ENCODE results near the gene MT1X.

The MT1X gene

GRCh38 chr16:56681939-56682702 lies at the start of gene MT1X:
Gene MT1X (plus strand): TSS chr16:56682470. CDS start chr16:56682541, 71 bp downstream.
- peak; percentile 63 for DNase-seq (ENCODE audit: extremely low read depth, low read depth)
- no peak for TF ChIP-seq CTCF (IDR thresholded peaks at IDR 0.05; ENCODE audit: low read depth, low read length)

GRCh38 chr16:56632848-56633365 lies 49.4 kb upstream of the MT1X start:
- DNase-seq (ENCODE audit: extremely low read depth, low read depth) = no peak
- TF ChIP-seq CTCF (IDR thresholded peaks at IDR 0.05; ENCODE audit: low read depth, low read length) = no peak

- DNase-seq (ENCODE audit: extremely low read depth, low read depth) = no peak
- TF ChIP-seq CTCF (IDR thresholded peaks at IDR 0.05; ENCODE audit: low read depth, low read length) = no peak
Observed at GRCh38 chr16:56633535-56633934, 48.7 kb upstream of the MT1X start.

GRCh38 chr16:56634715-56635440 lies 47.4 kb upstream of the MT1X start:
- TF ChIP-seq CTCF (IDR thresholded peaks at IDR 0.05; ENCODE audit: low read depth, low read length) = no peak
- DNase-seq (ENCODE audit: extremely low read depth, low read depth) = no peak

- no peak for TF ChIP-seq CTCF (IDR thresholded peaks at IDR 0.05; ENCODE audit: low read depth, low read length)
- DNase-seq (ENCODE audit: extremely low read depth, low read depth) = no peak
Observed at GRCh38 chr16:56635441-56635967, 46.8 kb upstream of the MT1X start.

GRCh38 chr16:56636616-56637413 lies 45.5 kb upstream of the MT1X start:
- no peak for DNase-seq (ENCODE audit: extremely low read depth, low read depth)
- TF ChIP-seq CTCF (IDR thresholded peaks at IDR 0.05; ENCODE audit: low read depth, low read length) = no peak
